GM18868 (cell line): ENCODE data around the gene MIEN1.
"Not testable (repeated sequence)": the region's sequence is repeated elsewhere in the genome, so short reads cannot be mapped to it uniquely, and the experiment has no call there.

Experiments used
- ATAC-seq: cut with Tn5 transposase; IDR thresholded peaks from one replicate; pipeline ENCODE4 v1.9.1; 2021; ENCODE audit warnings: mild to moderate bottlenecking, moderate library complexity; ENCODE audit not compliant: unreplicated experiment

MIEN1 gene

GRCh38 chr17:39730095-39730921 lies at the start of gene MIEN1:
Gene MIEN1 (minus strand): TSS chr17:39730532. CDS start chr17:39730495, 37 bp downstream.
- peak; percentile 85 for ATAC-seq

- ATAC-seq = peak; percentile 55
Measured at GRCh38 chr17:39777534-39778365, 47.4 kb upstream of the MIEN1 start.

DNA sequence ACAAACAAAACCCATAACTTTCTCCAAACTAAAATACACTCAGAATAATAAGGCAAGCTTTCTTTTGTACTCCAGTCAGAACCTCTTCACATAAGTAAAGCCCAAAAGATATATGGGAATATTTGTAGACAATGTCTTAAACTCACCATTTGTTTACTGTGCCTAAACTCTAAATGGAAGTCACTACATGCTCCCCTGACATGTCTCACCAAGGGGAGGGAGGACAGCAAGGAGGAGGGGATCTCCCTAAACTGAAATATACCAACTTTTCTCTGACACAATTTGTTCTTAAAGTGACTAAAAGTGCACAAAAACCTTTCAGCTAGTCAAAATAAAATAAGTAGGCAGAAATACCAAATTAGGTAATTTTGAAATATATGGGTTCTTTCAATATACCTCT lies 45.9 kb upstream of the MIEN1 start:
- no peak for ATAC-seq

DNA sequence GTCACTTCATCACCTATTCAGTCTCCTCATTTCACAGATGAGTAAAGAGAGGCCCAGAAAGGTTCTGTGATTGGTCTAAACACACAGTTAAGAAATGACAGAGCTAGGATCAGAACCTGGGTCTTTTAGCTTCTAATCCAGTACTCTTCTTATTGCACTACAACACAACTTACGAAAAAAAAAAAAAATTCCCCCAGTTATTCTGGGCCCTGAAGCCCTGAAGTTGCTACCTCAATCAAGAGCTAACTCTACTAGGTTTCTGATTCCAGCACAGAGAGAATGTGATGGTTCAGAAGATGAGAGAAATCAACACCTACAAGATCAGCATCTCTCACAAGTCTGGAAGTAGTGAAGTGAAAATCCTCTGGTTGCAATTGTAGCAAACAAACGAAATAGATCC lies 44.7 kb upstream of the MIEN1 start:
- peak; percentile 33 for ATAC-seq

- ATAC-seq = no peak
Measured at GRCh38 chr17:39774047-39774446, 43.7 kb upstream of the MIEN1 start.

GRCh38 chr17:39772987-39773934 lies 42.9 kb upstream of the MIEN1 start:
- ATAC-seq = no peak

DNA sequence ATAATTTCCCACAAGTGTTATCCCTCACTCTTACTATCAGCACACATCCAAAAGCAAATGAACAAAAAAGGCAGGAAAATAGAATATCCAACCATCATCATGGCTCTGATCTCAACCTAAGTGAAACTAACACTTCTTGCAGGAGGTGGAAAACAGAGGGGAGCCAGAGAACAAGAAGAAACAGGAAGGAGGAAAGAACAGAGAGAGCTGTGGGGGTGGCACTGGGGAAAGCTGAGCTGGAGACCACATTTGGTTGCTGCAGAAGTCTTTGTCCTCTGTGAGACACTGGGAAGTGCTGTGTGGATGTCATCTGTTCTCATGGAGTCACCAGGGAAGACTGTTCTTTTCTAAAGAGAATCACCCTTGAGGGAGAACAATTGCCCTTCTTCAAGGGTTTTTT lies 42.1 kb upstream of the MIEN1 start:
- ATAC-seq = no peak

- peak; percentile 71 for ATAC-seq
Measured at GRCh38 chr17:39769974-39770587, 39.7 kb upstream of the MIEN1 start.

- ATAC-seq = no peak
Measured at GRCh38 chr17:39767147-39767546, 36.8 kb upstream of the MIEN1 start.

DNA sequence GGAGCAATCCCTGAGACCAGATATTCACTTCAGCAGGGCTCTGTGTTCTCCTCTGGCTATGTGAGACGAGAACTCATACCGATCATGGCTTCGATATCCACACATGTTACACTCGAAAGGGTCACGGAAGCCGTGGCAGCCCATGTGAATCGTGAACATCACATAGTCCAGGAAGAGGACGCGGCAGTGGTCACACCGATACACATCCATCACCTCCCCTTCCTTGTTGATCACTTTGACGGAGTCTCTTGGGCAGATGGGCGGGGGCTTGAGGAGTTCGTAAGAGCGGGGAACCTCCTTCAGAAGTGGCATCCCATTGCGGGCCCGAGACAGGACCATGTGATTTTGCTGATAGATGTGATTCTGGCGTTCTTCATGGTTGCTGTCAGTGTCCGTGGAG lies 35.4 kb upstream of the MIEN1 start:
- no peak for ATAC-seq

DNA sequence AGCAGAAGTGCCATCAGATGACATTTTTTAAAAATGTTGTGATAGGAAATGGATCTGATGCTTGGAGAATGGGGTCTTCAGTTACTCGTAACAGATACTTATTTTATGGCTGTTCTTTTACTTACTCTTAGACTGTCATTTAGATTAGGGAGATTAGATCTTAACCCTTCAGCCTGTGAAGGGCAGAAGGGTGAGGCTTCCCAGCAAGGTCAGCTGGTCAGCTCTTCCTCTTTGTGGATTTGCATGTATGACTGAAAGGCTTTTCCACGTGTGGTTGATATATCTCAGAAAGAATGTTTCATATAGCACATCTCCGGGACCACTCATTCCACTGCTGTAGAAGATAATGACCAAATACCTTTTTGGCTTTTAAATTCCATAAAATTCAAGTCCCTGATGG lies 34.8 kb upstream of the MIEN1 start:
- no peak for ATAC-seq

- ATAC-seq = not testable (repeated sequence)
Measured at GRCh38 chr17:39764171-39764570, 33.8 kb upstream of the MIEN1 start.

GRCh38 chr17:39763051-39763820 lies 32.9 kb upstream of the MIEN1 start:
- ATAC-seq = no peak

GRCh38 chr17:39761861-39762496 lies 31.6 kb upstream of the MIEN1 start:
- no peak for ATAC-seq

DNA sequence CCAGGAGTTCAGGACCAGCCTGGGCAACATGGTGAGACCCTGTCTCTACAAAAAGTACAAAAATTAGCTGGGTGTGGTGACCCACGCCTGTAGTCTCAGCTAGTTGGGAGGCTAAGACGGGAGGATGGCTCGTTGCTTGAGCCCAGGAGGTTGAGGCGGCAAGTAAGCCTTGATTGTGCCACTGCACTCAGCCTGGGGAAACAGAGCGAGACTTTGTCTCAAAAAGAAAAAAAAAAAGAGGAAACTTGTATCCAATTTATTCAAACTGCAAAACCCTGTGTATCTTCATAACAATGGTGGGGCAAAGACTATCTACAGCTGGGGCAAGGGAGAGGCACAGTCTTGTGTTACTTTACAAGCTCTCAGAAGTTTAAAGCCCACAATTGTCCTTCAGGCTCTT lies 28.9 kb upstream of the MIEN1 start:
- ATAC-seq = no peak

GRCh38 chr17:39757931-39758873 lies 27.9 kb upstream of the MIEN1 start:
- ATAC-seq = no peak

GRCh38 chr17:39757176-39757662 lies 26.9 kb upstream of the MIEN1 start:
- no peak for ATAC-seq
